HepG2 (cell line): Measurements from ENCODE around the gene CCDC66. TPM values are rescaled to one million over a fixed set of nuclear protein-coding genes. Genes with fewer than 3 reads are reported as not detected.

Source experiments
- KMT2B ChIP-seq: IDR thresholded peaks from 2 replicates; pipeline ENCODE4 v1.6.1; 2016; ENCODE audit warnings: missing genetic modification reagents, missing compliant biosample characterization
- NR2C2 ChIP-seq: sonication (generic); formaldehyde crosslinking; IDR thresholded peaks from 2 replicates; pipeline ENCODE4 v1.4.0; 2020; ENCODE audit warnings: missing genetic modification reagents, mild to moderate bottlenecking, moderate library complexity, borderline replicate concordance
- PAWR ChIP-seq: sonication (generic); formaldehyde crosslinking; IDR thresholded peaks from 2 replicates; pipeline ENCODE4 v1.4.0; 2020; ENCODE audit warnings: missing genetic modification reagents, mild to moderate bottlenecking, borderline replicate concordance
- SAP130 ChIP-seq: IDR thresholded peaks from 2 replicates; pipeline ENCODE4 v1.6.1; 2016; ENCODE audit warnings: low read depth
- ZNF530 ChIP-seq: sonication (generic); formaldehyde crosslinking; IDR thresholded peaks from 2 replicates; pipeline ENCODE4 v1.5.0; 2020; ENCODE audit warnings: low read depth, mild to moderate bottlenecking, missing genetic modification reagents
- ZNF788 ChIP-seq: sonication (generic); formaldehyde crosslinking; IDR thresholded peaks from 2 replicates; pipeline ENCODE4 v1.5.0; 2020; ENCODE audit warnings: mild to moderate bottlenecking, missing genetic modification reagents, borderline replicate concordance
- polyA plus RNA-seq, 8 experiments: library from polyadenylated mRNA; depleted of rRNA in 3 of 8; stranded (reverse) in 7 of 8; unstranded in 1 of 8; fragments of >200 nt; fragmentation: Illumina TruSeq in 4 of 8; extraction: Trizol in 4 of 8; gene quantifications; 2 replicates each; pipeline versions ENCODE4 v1.2.1 to v1.2.3, GENCODE V29; 2011 to 2016; ENCODE audit warnings: low read depth in 4 of 8, missing spikeins in 1 of 8, mixed read lengths in 1 of 8; ENCODE audit not compliant: insufficient read depth in 1 of 8
- total RNA-seq, 5 experiments: library from RNA; depleted of rRNA; stranded (reverse); fragments of >200 nt; fragmentation: Illumina TruSeq; extraction: Trizol; gene quantifications; 2 replicates each; pipeline ENCODE4 v1.2.3, GENCODE V29; 2016; ENCODE audit warnings: low read depth in 1 of 5
- TF ChIP-seq, protein P1 (sequence below): sonication (generic); formaldehyde crosslinking; IDR thresholded peaks from 2 replicates; pipeline ENCODE4 v1.8.0; 2022; ENCODE audit warnings: missing genetic modification reagents, mild to moderate bottlenecking, moderate library complexity, borderline replicate concordance
- TF ChIP-seq, protein P2 (sequence below): sonication (generic); formaldehyde crosslinking; IDR thresholded peaks from 2 replicates; pipeline ENCODE4 v1.4.0; 2020; ENCODE audit warnings: missing genetic modification reagents, borderline replicate concordance
- TF ChIP-seq, protein P3 (sequence below): sonication (generic); formaldehyde crosslinking; IDR thresholded peaks from 2 replicates; pipeline ENCODE4 v1.5.1; 2020; ENCODE audit warnings: mild to moderate bottlenecking, missing genetic modification reagents, borderline replicate concordance
- TF ChIP-seq, protein P4 (sequence below): fragments of 450-650 bp; IDR thresholded peaks from 2 replicates; pipeline ENCODE4 v1.6.1; 2016
- TF ChIP-seq, protein P5 (sequence below): sonication (generic); formaldehyde crosslinking; IDR thresholded peaks from 2 replicates; pipeline ENCODE4 v1.5.1; 2020; ENCODE audit warnings: mild to moderate bottlenecking, moderate library complexity, missing genetic modification reagents

CCDC66 gene
- total and polyA plus RNA-seq, 2 of the 13 experiments (the other 11 are each of a cell fraction or from before 2014, with no cell fraction given) = 8.4 to 19.9 TPM

DNA sequence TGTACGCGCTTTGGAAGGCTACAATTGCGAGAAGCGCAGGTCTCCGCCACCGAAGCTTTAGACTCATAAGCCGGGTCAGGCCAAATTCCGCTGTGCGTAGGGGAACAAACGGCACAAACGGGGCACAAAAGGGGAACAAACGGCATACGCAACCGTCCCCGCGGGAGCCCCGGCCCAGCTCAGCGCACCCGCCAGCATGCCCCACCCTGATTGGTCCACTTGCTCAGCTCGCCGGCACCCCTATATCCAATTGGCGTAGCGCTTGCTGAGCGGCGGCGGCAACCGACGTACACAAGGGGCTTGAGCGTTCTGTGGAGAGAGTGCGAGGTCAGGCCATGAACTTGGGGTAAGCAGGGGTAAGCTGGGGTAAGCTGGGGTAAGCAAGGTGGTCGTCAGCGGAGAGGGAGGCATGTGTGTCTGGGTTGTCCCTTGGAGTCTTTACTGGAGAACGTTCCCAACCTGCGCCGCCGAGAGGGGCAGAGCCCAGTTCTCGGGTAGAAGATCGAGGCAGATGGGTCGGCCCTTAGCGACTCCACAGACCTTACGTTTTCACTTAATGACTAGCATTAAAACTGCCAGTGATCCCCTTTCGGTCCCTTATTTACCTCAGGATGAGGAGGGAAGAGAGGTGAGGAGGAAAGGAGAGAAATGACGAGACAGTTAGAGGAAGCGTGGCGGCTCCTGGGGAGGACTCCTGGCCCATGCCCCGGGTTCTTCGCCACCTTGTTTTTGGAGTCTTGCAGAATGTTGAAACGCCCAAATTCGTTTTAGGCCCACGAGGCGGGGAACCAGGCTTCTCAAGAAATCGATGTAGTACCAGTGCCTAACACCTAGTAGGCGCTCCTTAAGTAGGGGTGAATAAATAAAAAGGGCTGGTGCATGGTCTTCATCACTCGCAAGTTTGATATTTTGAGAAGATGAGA is at the start of gene CCDC66 (continued):
- TF ChIP-seq, protein P1, sequence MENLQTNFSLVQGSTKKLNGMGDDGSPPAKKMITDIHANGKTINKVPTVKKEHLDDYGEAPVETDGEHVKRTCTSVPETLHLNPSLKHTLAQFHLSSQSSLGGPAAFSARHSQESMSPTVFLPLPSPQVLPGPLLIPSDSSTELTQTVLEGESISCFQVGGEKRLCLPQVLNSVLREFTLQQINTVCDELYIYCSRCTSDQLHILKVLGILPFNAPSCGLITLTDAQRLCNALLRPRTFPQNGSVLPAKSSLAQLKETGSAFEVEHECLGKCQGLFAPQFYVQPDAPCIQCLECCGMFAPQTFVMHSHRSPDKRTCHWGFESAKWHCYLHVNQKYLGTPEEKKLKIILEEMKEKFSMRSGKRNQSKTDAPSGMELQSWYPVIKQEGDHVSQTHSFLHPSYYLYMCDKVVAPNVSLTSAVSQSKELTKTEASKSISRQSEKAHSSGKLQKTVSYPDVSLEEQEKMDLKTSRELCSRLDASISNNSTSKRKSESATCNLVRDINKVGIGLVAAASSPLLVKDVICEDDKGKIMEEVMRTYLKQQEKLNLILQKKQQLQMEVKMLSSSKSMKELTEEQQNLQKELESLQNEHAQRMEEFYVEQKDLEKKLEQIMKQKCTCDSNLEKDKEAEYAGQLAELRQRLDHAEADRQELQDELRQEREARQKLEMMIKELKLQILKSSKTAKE (CRISPR knock-in tag) = peak; percentile 22; the same call in 1 of the 2 replicates
- TF ChIP-seq, protein P2, sequence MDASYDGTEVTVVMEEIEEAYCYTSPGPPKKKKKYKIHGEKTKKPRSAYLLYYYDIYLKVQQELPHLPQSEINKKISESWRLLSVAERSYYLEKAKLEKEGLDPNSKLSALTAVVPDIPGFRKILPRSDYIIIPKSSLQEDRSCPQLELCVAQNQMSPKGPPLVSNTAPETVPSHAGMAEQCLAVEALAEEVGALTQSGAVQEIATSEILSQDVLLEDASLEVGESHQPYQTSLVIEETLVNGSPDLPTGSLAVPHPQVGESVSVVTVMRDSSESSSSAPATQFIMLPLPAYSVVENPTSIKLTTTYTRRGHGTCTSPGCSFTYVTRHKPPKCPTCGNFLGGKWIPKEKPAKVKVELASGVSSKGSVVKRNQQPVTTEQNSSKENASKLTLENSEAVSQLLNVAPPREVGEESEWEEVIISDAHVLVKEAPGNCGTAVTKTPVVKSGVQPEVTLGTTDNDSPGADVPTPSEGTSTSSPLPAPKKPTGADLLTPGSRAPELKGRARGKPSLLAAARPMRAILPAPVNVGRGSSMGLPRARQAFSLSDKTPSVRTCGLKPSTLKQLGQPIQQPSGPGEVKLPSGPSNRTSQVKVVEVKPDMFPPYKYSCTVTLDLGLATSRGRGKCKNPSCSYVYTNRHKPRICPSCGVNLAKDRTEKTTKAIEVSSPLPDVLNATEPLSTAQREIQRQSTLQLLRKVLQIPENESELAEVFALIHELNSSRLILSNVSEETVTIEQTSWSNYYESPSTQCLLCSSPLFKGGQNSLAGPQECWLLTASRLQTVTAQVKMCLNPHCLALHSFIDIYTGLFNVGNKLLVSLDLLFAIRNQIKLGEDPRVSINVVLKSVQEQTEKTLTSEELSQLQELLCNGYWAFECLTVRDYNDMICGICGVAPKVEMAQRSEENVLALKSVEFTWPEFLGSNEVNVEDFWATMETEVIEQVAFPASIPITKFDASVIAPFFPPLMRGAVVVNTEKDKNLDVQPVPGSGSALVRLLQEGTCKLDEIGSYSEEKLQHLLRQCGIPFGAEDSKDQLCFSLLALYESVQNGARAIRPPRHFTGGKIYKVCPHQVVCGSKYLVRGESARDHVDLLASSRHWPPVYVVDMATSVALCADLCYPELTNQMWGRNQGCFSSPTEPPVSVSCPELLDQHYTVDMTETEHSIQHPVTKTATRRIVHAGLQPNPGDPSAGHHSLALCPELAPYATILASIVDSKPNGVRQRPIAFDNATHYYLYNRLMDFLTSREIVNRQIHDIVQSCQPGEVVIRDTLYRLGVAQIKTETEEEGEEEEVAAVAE (CRISPR knock-in tag) = peak; percentile 100
- TF ChIP-seq, protein P3, sequence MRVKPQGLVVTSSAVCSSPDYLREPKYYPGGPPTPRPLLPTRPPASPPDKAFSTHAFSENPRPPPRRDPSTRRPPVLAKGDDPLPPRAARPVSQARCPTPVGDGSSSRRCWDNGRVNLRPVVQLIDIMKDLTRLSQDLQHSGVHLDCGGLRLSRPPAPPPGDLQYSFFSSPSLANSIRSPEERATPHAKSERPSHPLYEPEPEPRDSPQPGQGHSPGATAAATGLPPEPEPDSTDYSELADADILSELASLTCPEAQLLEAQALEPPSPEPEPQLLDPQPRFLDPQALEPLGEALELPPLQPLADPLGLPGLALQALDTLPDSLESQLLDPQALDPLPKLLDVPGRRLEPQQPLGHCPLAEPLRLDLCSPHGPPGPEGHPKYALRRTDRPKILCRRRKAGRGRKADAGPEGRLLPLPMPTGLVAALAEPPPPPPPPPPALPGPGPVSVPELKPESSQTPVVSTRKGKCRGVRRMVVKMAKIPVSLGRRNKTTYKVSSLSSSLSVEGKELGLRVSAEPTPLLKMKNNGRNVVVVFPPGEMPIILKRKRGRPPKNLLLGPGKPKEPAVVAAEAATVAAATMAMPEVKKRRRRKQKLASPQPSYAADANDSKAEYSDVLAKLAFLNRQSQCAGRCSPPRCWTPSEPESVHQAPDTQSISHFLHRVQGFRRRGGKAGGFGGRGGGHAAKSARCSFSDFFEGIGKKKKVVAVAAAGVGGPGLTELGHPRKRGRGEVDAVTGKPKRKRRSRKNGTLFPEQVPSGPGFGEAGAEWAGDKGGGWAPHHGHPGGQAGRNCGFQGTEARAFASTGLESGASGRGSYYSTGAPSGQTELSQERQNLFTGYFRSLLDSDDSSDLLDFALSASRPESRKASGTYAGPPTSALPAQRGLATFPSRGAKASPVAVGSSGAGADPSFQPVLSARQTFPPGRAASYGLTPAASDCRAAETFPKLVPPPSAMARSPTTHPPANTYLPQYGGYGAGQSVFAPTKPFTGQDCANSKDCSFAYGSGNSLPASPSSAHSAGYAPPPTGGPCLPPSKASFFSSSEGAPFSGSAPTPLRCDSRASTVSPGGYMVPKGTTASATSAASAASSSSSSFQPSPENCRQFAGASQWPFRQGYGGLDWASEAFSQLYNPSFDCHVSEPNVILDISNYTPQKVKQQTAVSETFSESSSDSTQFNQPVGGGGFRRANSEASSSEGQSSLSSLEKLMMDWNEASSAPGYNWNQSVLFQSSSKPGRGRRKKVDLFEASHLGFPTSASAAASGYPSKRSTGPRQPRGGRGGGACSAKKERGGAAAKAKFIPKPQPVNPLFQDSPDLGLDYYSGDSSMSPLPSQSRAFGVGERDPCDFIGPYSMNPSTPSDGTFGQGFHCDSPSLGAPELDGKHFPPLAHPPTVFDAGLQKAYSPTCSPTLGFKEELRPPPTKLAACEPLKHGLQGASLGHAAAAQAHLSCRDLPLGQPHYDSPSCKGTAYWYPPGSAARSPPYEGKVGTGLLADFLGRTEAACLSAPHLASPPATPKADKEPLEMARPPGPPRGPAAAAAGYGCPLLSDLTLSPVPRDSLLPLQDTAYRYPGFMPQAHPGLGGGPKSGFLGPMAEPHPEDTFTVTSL (CRISPR knock-in tag) = 0 out of 2 replicates have a peak, but pooled peaks have one; percentile 21
- TF ChIP-seq NR2C2 (peak; percentile 61), ZNF788 (peak; percentile 81; the same call in 1 of the 2 replicates), ZNF530 (CRISPR knock-in tag) (no peak), PAWR (CRISPR knock-in tag) (no peak), SAP130 (peak; percentile 95), KMT2B (CRISPR knock-in tag) (peak; percentile 91)
- TF ChIP-seq, protein P4, sequence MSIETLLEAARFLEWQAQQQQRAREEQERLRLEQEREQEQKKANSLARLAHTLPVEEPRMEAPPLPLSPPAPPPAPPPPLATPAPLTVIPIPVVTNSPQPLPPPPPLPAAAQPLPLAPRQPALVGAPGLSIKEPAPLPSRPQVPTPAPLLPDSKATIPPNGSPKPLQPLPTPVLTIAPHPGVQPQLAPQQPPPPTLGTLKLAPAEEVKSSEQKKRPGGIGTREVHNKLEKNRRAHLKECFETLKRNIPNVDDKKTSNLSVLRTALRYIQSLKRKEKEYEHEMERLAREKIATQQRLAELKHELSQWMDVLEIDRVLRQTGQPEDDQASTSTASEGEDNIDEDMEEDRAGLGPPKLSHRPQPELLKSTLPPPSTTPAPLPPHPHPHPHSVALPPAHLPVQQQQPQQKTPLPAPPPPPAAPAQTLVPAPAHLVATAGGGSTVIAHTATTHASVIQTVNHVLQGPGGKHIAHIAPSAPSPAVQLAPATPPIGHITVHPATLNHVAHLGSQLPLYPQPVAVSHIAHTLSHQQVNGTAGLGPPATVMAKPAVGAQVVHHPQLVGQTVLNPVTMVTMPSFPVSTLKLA = no peak
- TF ChIP-seq, protein P5, sequence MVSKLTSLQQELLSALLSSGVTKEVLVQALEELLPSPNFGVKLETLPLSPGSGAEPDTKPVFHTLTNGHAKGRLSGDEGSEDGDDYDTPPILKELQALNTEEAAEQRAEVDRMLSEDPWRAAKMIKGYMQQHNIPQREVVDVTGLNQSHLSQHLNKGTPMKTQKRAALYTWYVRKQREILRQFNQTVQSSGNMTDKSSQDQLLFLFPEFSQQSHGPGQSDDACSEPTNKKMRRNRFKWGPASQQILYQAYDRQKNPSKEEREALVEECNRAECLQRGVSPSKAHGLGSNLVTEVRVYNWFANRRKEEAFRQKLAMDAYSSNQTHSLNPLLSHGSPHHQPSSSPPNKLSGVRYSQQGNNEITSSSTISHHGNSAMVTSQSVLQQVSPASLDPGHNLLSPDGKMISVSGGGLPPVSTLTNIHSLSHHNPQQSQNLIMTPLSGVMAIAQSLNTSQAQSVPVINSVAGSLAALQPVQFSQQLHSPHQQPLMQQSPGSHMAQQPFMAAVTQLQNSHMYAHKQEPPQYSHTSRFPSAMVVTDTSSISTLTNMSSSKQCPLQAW (CRISPR knock-in tag) = peak; percentile 60
